ENCODE results near the gene C10orf62. TPM values are rescaled to one million over a fixed set of nuclear protein-coding genes. Genes with fewer than 3 reads are reported as not detected.

Gene C10orf62
- total RNA-seq, 1 donor, result 0.36 TPM

DNA sequence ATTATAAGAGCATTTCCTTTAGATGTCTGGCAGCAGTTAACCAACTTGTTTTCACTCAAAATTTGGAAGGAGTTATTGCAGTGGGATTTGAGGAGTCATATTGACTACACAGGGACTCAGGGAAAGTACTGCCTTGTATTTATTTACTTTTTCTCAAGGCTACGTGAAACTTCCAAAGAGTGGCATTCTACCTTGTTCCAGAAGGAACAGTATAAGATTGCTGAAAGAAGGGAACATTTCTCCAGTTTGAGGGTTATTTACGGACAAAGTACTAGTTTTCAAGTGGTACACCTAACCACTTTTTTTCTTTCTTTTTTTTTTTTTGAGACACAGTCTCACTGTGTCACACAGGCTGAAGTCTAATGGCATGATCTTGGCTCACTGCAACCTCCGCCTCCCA lies 38.7 kb downstream of the C10orf62 start:
- H3K27ac ChIP-seq (ENCODE audit: low read depth, low read length), result no peak overlapping the region
- TF ChIP-seq CTCF (IDR thresholded peaks at IDR 0.05; ENCODE audit: extremely low read depth, low read depth, low read length), result no peak
- no peaks in the 10 kb centered on the region for H3K4me1 ChIP-seq (ENCODE audit: insufficient read depth, low read length)
- no peaks in the 10 kb centered on the region for H3K27me3 ChIP-seq (ENCODE audit: insufficient read depth, low read length)
- H3K79me2 ChIP-seq (ENCODE audit: insufficient read depth, low read length), result peaks cover 20% of the 10 kb centered on the region
- DNase-seq (ENCODE audit: insufficient read length, low spot score, missing footprints), result no peak
- no peak overlapping the region for H3K4me2 ChIP-seq (ENCODE audit: insufficient read depth, low read length)
- peaks cover 4% of the 10 kb centered on the region for H4K20me1 ChIP-seq (ENCODE audit: insufficient read depth, low read length)
- H2AFZ ChIP-seq (ENCODE audit: low read length), result no peak overlapping the region
- no peaks in the 10 kb centered on the region for H3K9me3 ChIP-seq (ENCODE audit: low read depth, low read length)
- no peak overlapping the region for H3K4me3 ChIP-seq (ENCODE audit: insufficient read depth, low read length)
- no peaks in the 10 kb centered on the region for H3K36me3 ChIP-seq (ENCODE audit: insufficient read depth, low read length)

GRCh38 chr10:97629289-97629688 lies 39.8 kb downstream of the C10orf62 start:
- Histone ChIP-seq H3K36me3 (ENCODE audit: insufficient read depth, low read length) (no peaks in the 10 kb centered on the region), H3K9me3 (ENCODE audit: low read depth, low read length) (no peaks in the 10 kb centered on the region), H3K79me2 (ENCODE audit: insufficient read depth, low read length) (peaks cover 20% of the 10 kb centered on the region), H3K27me3 (ENCODE audit: insufficient read depth, low read length) (no peaks in the 10 kb centered on the region), H3K4me2 (ENCODE audit: insufficient read depth, low read length) (no peak overlapping the region), H4K20me1 (ENCODE audit: insufficient read depth, low read length) (peaks cover 4% of the 10 kb centered on the region), H3K4me3 (ENCODE audit: insufficient read depth, low read length) (no peak overlapping the region), H3K4me1 (ENCODE audit: insufficient read depth, low read length) (peaks cover 4% of the 10 kb centered on the region), H2AFZ (ENCODE audit: low read length) (no peak overlapping the region), H3K27ac (ENCODE audit: low read depth, low read length) (no peak overlapping the region)
- DNase-seq (ENCODE audit: insufficient read length, low spot score, missing footprints), result no peak
- no peak for TF ChIP-seq CTCF (IDR thresholded peaks at IDR 0.05; ENCODE audit: extremely low read depth, low read depth, low read length)

DNA sequence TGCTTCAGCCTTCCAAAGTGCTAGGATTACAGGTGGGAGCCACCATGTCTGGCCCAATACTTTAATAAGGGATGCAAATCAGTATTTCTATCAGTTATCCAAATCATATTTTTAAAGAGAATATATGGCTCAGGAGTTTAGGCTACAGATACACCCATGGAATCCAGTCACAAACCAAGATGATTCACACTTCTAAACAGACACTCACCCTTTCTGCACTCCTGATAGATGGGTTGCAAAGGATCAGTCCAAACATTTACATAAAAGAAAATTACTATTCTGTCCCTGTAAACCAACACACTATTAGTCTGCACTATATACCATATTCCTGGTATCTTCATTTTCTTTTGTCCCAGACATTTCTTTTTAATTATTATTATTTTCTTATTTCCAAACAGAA lies 41.6 kb downstream of the C10orf62 start:
- H3K36me3 ChIP-seq (ENCODE audit: insufficient read depth, low read length), result no peaks in the 10 kb centered on the region
- no peaks in the 10 kb centered on the region for H3K27me3 ChIP-seq (ENCODE audit: insufficient read depth, low read length)
- H3K4me1 ChIP-seq (ENCODE audit: insufficient read depth, low read length), result peaks cover 4% of the 10 kb centered on the region
- DNase-seq (ENCODE audit: insufficient read length, low spot score, missing footprints), result no peak
- H2AFZ ChIP-seq (ENCODE audit: low read length), result no peak overlapping the region
- H3K4me3 ChIP-seq (ENCODE audit: insufficient read depth, low read length), result no peak overlapping the region
- TF ChIP-seq CTCF (IDR thresholded peaks at IDR 0.05; ENCODE audit: extremely low read depth, low read depth, low read length), result no peak
- no peak overlapping the region for H3K27ac ChIP-seq (ENCODE audit: low read depth, low read length)
- peaks cover 4% of the 10 kb centered on the region for H4K20me1 ChIP-seq (ENCODE audit: insufficient read depth, low read length)
- H3K79me2 ChIP-seq (ENCODE audit: insufficient read depth, low read length), result peaks cover 20% of the 10 kb centered on the region
- H3K4me2 ChIP-seq (ENCODE audit: insufficient read depth, low read length), result no peak overlapping the region
- H3K9me3 ChIP-seq (ENCODE audit: low read depth, low read length), result no peaks in the 10 kb centered on the region

DNA sequence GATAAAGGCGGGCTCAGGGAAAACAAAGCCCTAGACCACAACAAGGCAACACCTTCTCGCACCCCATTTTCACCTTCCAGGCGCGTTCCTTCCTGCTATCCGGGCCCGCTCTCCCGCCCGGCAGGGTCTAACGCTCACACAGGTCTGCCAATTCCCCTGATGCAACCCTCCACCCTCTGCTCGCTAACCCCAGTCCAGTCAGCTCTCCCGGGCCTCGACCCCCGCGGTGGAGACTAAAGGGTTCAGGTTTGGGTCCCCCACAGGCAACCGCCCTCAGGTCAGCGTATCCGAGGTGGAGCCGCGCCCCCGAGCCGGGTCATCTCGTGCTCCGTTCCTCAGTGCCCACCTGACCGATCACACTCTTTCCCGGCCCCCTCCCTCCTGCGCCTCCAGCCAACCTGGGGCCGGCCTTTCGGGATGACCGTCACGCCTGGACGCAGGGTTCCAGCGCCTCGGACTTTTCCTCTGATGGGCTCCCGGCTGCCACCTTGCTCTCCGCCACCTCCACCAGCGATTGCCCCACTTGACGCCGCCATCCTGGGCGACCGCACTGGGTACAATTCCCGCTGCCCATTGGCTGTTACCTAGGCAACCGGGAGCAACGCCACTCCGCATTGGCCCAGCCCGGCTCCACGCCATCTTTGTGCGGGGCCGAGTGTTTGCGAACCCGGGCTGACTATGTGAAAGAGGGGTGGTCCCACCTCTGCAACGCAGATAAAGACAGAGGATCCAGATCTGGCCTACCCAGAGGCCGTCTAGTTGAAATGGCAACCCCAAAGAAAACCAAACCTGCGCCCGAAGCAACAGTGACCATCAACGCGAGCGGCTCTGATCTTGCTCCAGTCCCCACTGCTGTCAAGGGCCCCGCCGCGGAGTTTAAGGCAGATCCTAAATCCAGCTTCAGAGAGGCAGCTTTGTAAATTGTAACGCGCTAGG lies 43.7 kb downstream of the C10orf62 start, which contains the start of gene MORN4:
Gene MORN4 (minus strand): TSS at position 552 of the 936 bp plus-strand sequence. CDS start 13,847 bp downstream, outside the sequence.
- Histone ChIP-seq H3K4me2 (ENCODE audit: insufficient read depth, low read length) (peak within 1 kb of the TSS; percentile 99), H3K79me2 (ENCODE audit: insufficient read depth, low read length) (peaks cover 20% of the 10 kb centered on the region), H3K4me3 (ENCODE audit: insufficient read depth, low read length) (peak within 1 kb of the TSS; percentile 98), H4K20me1 (ENCODE audit: insufficient read depth, low read length) (peaks cover 4% of the 10 kb centered on the region), H3K9me3 (ENCODE audit: low read depth, low read length) (no peaks in the 10 kb centered on the region), H3K27ac (ENCODE audit: low read depth, low read length) (peak within 1 kb of the TSS; percentile 68), H3K27me3 (ENCODE audit: insufficient read depth, low read length) (no peaks in the 10 kb centered on the region), H3K36me3 (ENCODE audit: insufficient read depth, low read length) (no peaks in the 10 kb centered on the region), H3K4me1 (ENCODE audit: insufficient read depth, low read length) (peaks cover 4% of the 10 kb centered on the region), H2AFZ (ENCODE audit: low read length) (peak within 1 kb of the TSS; percentile 99)
- TF ChIP-seq CTCF (IDR thresholded peaks at IDR 0.05; ENCODE audit: extremely low read depth, low read depth, low read length), result no peak
- peak; percentile 97 for DNase-seq (ENCODE audit: insufficient read length, low spot score, missing footprints)
